Fibroblast of mammary gland (primary cell): ENCODE results near the gene CHCHD3.

Experiments
- DNase-seq: peaks from one replicate; pipeline ENCODE4 v3.0.0-alpha.2; 2010; ENCODE audit warnings: low read depth
- H3K4me3 ChIP-seq: 2 replicates; pipeline ENCODE4 v1.5.1; 2011; ENCODE audit warnings: low read depth, mild to moderate bottlenecking, low read length, moderate library complexity; ENCODE audit not compliant: control insufficient read depth
- CTCF ChIP-seq: conservative IDR thresholded peaks from 2 replicates; pipeline ENCODE4 v1.5.1; 2011; ENCODE audit warnings: low read depth, low read length, inconsistent platforms; ENCODE audit not compliant: control insufficient read depth, insufficient read depth

Gene CHCHD3

GRCh38 chr7:132861940-132862554 is 219.8 kb downstream of the CHCHD3 start:
- no peak for DNase-seq
- TF ChIP-seq CTCF = no peak
- H3K4me3 ChIP-seq = no peak overlapping the region

GRCh38 chr7:132861424-132861823 is 220.5 kb downstream of the CHCHD3 start:
- TF ChIP-seq CTCF = no peak
- no peak for DNase-seq
- no peak overlapping the region for H3K4me3 ChIP-seq

- TF ChIP-seq CTCF = no peak
- H3K4me3 ChIP-seq = no peak overlapping the region
- DNase-seq = no peak
Observed at GRCh38 chr7:132859199-132859598, 222.7 kb downstream of the CHCHD3 start.

- TF ChIP-seq CTCF = no peak
- DNase-seq = no peak
- H3K4me3 ChIP-seq = no peak overlapping the region
Observed at GRCh38 chr7:132858760-132859159, 223.1 kb downstream of the CHCHD3 start.

GRCh38 chr7:132858251-132858650 is 223.6 kb downstream of the CHCHD3 start:
- DNase-seq = no peak
- TF ChIP-seq CTCF = no peak
- H3K4me3 ChIP-seq = no peak overlapping the region

- no peak for TF ChIP-seq CTCF
- no peak overlapping the region for H3K4me3 ChIP-seq
- DNase-seq = no peak
Observed at GRCh38 chr7:132857703-132858102, 224.2 kb downstream of the CHCHD3 start.

GRCh38 chr7:132857031-132857430 is 224.9 kb downstream of the CHCHD3 start:
- no peak for TF ChIP-seq CTCF
- no peak for DNase-seq

More at GRCh38 chr7:132857031-132857430, 224.9 kb downstream of the CHCHD3 start:
- H3K4me3 ChIP-seq = no peak overlapping the region
